GM23338 (cell line): ENCODE measurements around the gene LGALS14. TPM values are rescaled to one million over a fixed set of nuclear protein-coding genes. Genes with fewer than 3 reads are reported as not detected.

Experiments
- ATAC-seq: fragments of 200-7000 bp; cut with Tn5 transposase; 3 replicates; pipeline ENCODE4 v1.9.1; 2020
- DNase-seq: peaks from one replicate; pipeline ENCODE4 v3.0.0-alpha.2; 2015; ENCODE audit warnings: low spot score
- H2AFZ ChIP-seq: fragments of 200-600 bp; sonication (generic); 2 replicates; pipeline ENCODE4 v1.8.0; 2016; ENCODE audit warnings: antibody characterized with exemption, mild to moderate bottlenecking, moderate library complexity
- H3F3A ChIP-seq: fragments of 200-600 bp; sonication (generic); replicated peaks from 2 replicates; pipeline ENCODE4 v1.8.0; 2017; ENCODE audit warnings: antibody characterized with exemption, mixed run types, low read depth
- H3K27ac ChIP-seq: fragments of 200-600 bp; sonication (generic); 2 replicates; pipeline ENCODE4 v1.6.1; 2016; ENCODE audit warnings: low read depth
- H3K27me3 ChIP-seq: fragments of 200-600 bp; sonication (generic); 2 replicates; pipeline ENCODE4 v1.8.0; 2016; ENCODE audit warnings: mild to moderate bottlenecking, mixed run types, moderate library complexity; ENCODE audit not compliant: insufficient read depth
- H3K36me3 ChIP-seq: fragments of 200-600 bp; sonication (generic); 2 replicates; pipeline ENCODE4 v1.8.0; 2016; ENCODE audit warnings: mild to moderate bottlenecking; ENCODE audit not compliant: insufficient read depth
- H3K4me1 ChIP-seq: fragments of 200-600 bp; sonication (generic); 2 replicates; pipeline ENCODE4 v1.8.0; 2016; ENCODE audit warnings: mild to moderate bottlenecking, moderate library complexity; ENCODE audit not compliant: insufficient read depth
- H3K4me2 ChIP-seq: fragments of 200-600 bp; sonication (generic); 2 replicates; pipeline ENCODE4 v1.7.1; 2017; ENCODE audit warnings: mixed run types
- H3K4me3 ChIP-seq: fragments of 200-600 bp; sonication (generic); 2 replicates; pipeline ENCODE4 v1.6.1; 2016; ENCODE audit warnings: mixed run types
- H3K79me2 ChIP-seq: fragments of 200-600 bp; sonication (generic); replicated peaks from 2 replicates; pipeline ENCODE4 v1.8.0; 2017; ENCODE audit warnings: mild to moderate bottlenecking; ENCODE audit not compliant: insufficient read depth
- H3K9me2 ChIP-seq: fragments of 200-600 bp; sonication (generic); 2 replicates; pipeline ENCODE4 v1.8.0; 2017; ENCODE audit not compliant: insufficient read depth
- H4K20me1 ChIP-seq: fragments of 200-600 bp; sonication (generic); replicated peaks from 2 replicates; pipeline ENCODE4 v1.8.0; 2017; ENCODE audit warnings: mild to moderate bottlenecking; ENCODE audit not compliant: insufficient read depth
- H3K27ac Mint-ChIP-seq: 2 replicates; pipeline ENCODE4 v1.8.0; 2020; ENCODE audit warnings: inconsistent platforms, mild to moderate bottlenecking, moderate library complexity, mixed read lengths
- H3K27me3 Mint-ChIP-seq: 3 replicates; pipeline ENCODE4 v1.8.0; 2022; ENCODE audit warnings: low read depth, mild to moderate bottlenecking, moderate library complexity, mixed read lengths, inconsistent platforms; ENCODE audit not compliant: insufficient read depth, poor library complexity
- H3K36me3 Mint-ChIP-seq: 3 replicates; pipeline ENCODE4 v1.8.0; 2021; ENCODE audit warnings: low read depth, mild to moderate bottlenecking, inconsistent platforms, moderate library complexity, mixed read lengths
- H3K4me1 Mint-ChIP-seq: 3 replicates; pipeline ENCODE4 v1.8.0; 2020; ENCODE audit warnings: mild to moderate bottlenecking, inconsistent platforms, mixed read lengths
- H3K4me3 Mint-ChIP-seq: 3 replicates; pipeline ENCODE4 v1.8.0; 2021; ENCODE audit warnings: moderate library complexity, mild to moderate bottlenecking, inconsistent platforms, mixed read lengths
- H3K9me3 Mint-ChIP-seq: 3 replicates; pipeline ENCODE4 v1.8.0; 2020; ENCODE audit warnings: moderate library complexity, mild to moderate bottlenecking, inconsistent platforms, mixed read lengths
- CREB1 ChIP-seq: fragments of 250-450 bp; sonication (Bioruptor Pico); IDR thresholded peaks from 2 replicates; pipeline ENCODE4 v1.5.0; 2020; ENCODE audit warnings: low read depth, mild to moderate bottlenecking, moderate library complexity
- ETS1 ChIP-seq: IDR thresholded peaks from 2 replicates; pipeline ENCODE4 v1.6.1; 2016; ENCODE audit warnings: antibody characterized with exemption
- EZH2 ChIP-seq: fragments of 200-600 bp; sonication (generic); IDR thresholded peaks from one replicate; pipeline ENCODE4 v1.8.0; 2017; ENCODE audit warnings: antibody characterized with exemption, mild to moderate bottlenecking, low read depth; ENCODE audit not compliant: unreplicated experiment
- EZH2phosphoT487 ChIP-seq: fragments of 200-600 bp; sonication (generic); IDR thresholded peaks from one replicate; pipeline ENCODE4 v1.8.1; 2018; ENCODE audit warnings: antibody characterized with exemption; ENCODE audit not compliant: unreplicated experiment
- NANOG ChIP-seq: IDR thresholded peaks from 2 replicates; pipeline ENCODE4 v1.6.1; 2016; ENCODE audit warnings: antibody characterized with exemption, borderline replicate concordance
- POLR2AphosphoS5 ChIP-seq: IDR thresholded peaks from 2 replicates; pipeline ENCODE4 v1.6.1; 2016; ENCODE audit warnings: antibody characterized with exemption, low read depth
- STAT1 ChIP-seq: IDR thresholded peaks from one replicate; pipeline ENCODE4 v1.6.1; 2016; ENCODE audit warnings: antibody characterized with exemption; ENCODE audit not compliant: unreplicated experiment
- ZNF114 ChIP-seq: fragments of 250-450 bp; sonication (Bioruptor Pico); IDR thresholded peaks from 2 replicates; pipeline ENCODE4 v1.5.0; 2020; ENCODE audit warnings: mild to moderate bottlenecking, moderate library complexity
- ZNF331 ChIP-seq: fragments of 250-450 bp; sonication (Bioruptor Pico); IDR thresholded peaks from 2 replicates; pipeline ENCODE4 v1.5.0; 2020; ENCODE audit warnings: low read depth, mild to moderate bottlenecking, moderate library complexity
- polyA plus RNA-seq: library from polyadenylated mRNA; unstranded; fragments of >200 nt; fragmentation: Nextera tagmentation; extraction: Ambion mirVana; gene quantifications from 2 replicates; pipeline ENCODE4 v1.2.1, GENCODE V29; 2016
- total RNA-seq: library from RNA; depleted of rRNA; stranded (reverse); fragments of >200 nt; shearing (Covaris generic); gene quantifications from 2 replicates; pipeline ENCODE4 v1.2.3, GENCODE V29; 2014
- TF ChIP-seq, protein P1 (sequence below): IDR thresholded peaks from one replicate; pipeline ENCODE4 v1.6.1; 2018; ENCODE audit warnings: antibody characterized with exemption; ENCODE audit not compliant: unreplicated experiment
- TF ChIP-seq, protein P2 (sequence below), 2 experiments: fragments of 200-600 bp in 1 of 2; sonication (generic) in 1 of 2; conservative IDR thresholded peaks; 2 replicates each; pipeline versions ENCODE4 v1.5.1 to v1.6.1; 2016 to 2017; ENCODE audit warnings: antibody characterized with exemption in 2 of 2, low read depth in 2 of 2, mild to moderate bottlenecking in 2 of 2, moderate library complexity in 1 of 2

LGALS14 gene
- total and polyA plus RNA-seq, 2 experiments from 2014 or later = not detected

DNA sequence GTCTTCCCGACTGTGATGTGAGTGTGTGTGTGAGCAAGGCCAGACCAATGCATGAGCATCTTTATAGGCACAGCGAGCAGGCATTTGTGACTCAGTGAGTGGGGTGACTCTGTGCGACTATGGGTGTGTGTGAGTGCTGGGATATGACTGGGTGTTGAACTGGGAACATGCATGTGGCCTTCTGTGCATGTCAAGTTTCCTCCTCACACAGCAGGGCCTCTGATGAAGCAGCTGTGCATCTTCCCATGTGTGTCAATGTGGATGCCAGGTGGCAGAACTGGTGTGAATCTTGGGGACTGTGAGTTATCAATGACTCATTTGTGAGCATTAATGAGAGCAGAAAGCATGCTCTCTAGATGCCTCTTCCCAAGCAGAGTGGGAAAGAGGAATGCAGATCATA, 12.1 kb upstream of the LGALS14 start (continued):
- TF ChIP-seq ZNF331 (CRISPR knock-in tag) (no peak), EZH2phosphoT487 (no peak), ZNF114 (CRISPR knock-in tag) (no peak), POLR2AphosphoS5 (no peak), CREB1 (CRISPR knock-in tag) (no peak), NANOG (no peak), STAT1 (no peak)
- TF ChIP-seq, protein P1, sequence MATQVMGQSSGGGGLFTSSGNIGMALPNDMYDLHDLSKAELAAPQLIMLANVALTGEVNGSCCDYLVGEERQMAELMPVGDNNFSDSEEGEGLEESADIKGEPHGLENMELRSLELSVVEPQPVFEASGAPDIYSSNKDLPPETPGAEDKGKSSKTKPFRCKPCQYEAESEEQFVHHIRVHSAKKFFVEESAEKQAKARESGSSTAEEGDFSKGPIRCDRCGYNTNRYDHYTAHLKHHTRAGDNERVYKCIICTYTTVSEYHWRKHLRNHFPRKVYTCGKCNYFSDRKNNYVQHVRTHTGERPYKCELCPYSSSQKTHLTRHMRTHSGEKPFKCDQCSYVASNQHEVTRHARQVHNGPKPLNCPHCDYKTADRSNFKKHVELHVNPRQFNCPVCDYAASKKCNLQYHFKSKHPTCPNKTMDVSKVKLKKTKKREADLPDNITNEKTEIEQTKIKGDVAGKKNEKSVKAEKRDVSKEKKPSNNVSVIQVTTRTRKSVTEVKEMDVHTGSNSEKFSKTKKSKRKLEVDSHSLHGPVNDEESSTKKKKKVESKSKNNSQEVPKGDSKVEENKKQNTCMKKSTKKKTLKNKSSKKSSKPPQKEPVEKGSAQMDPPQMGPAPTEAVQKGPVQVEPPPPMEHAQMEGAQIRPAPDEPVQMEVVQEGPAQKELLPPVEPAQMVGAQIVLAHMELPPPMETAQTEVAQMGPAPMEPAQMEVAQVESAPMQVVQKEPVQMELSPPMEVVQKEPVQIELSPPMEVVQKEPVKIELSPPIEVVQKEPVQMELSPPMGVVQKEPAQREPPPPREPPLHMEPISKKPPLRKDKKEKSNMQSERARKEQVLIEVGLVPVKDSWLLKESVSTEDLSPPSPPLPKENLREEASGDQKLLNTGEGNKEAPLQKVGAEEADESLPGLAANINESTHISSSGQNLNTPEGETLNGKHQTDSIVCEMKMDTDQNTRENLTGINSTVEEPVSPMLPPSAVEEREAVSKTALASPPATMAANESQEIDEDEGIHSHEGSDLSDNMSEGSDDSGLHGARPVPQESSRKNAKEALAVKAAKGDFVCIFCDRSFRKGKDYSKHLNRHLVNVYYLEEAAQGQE = no peak
- TF ChIP-seq, protein P2, sequence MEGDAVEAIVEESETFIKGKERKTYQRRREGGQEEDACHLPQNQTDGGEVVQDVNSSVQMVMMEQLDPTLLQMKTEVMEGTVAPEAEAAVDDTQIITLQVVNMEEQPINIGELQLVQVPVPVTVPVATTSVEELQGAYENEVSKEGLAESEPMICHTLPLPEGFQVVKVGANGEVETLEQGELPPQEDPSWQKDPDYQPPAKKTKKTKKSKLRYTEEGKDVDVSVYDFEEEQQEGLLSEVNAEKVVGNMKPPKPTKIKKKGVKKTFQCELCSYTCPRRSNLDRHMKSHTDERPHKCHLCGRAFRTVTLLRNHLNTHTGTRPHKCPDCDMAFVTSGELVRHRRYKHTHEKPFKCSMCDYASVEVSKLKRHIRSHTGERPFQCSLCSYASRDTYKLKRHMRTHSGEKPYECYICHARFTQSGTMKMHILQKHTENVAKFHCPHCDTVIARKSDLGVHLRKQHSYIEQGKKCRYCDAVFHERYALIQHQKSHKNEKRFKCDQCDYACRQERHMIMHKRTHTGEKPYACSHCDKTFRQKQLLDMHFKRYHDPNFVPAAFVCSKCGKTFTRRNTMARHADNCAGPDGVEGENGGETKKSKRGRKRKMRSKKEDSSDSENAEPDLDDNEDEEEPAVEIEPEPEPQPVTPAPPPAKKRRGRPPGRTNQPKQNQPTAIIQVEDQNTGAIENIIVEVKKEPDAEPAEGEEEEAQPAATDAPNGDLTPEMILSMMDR (conservative IDR thresholded peaks at IDR 0.05; ENCODE audit: low read depth in 2 of 2) = no peak

DNA sequence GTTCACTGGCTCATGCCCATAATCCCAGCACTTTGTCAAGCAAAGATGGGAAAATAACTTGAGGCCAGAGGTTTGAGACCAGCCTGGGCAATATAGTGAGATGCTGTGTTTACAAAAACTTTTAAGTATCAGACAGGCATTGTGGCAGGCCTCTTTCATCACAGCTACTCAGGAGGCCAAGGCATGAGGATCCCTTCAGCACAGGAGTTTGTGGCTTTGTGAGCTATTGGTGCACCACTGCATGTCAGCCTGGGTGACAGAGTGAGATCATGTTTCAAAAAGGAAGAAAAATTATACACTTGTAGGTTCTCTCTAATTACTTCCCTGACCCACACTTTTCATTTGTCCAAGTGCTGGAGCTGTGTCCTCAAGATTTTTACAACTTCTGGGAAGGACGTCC, 11.5 kb upstream of the LGALS14 start:
- Histone ChIP-seq H3K36me3 (no peaks in the 10 kb centered on the region), H3K79me2 (no peaks in the 10 kb centered on the region), H2AFZ (no peak overlapping the region), H3K27me3 (no peaks in the 10 kb centered on the region), H3K4me1 (no peaks in the 10 kb centered on the region), H3K4me2 (no peak overlapping the region), H3K4me3 (no peak overlapping the region), H3K9me2 (no peaks in the 10 kb centered on the region), H3F3A (no peaks in the 10 kb centered on the region), H3K27ac (no peak overlapping the region), H4K20me1 (no peaks in the 10 kb centered on the region)
- DNase-seq = no peak
- Mint-ChIP-seq H3K9me3 (no peaks in the 10 kb centered on the region), H3K4me1 (peaks cover 3% of the 10 kb centered on the region; the same call in 1 of the 3 replicates), H3K36me3 (no peaks in the 10 kb centered on the region), H3K4me3 (no peak overlapping the region), H3K27me3 (no peaks in the 10 kb centered on the region), H3K27ac (no peak overlapping the region)
- ATAC-seq = no peak
- no peak for TF ChIP-seq CREB1 (CRISPR knock-in tag)
- TF ChIP-seq ETS1 = no peak
- no peak for TF ChIP-seq EZH2phosphoT487
- TF ChIP-seq, protein P1 = no peak
- no peak for TF ChIP-seq POLR2AphosphoS5
- TF ChIP-seq ZNF114 (CRISPR knock-in tag) = no peak
- no peak for TF ChIP-seq EZH2
- no peak for TF ChIP-seq NANOG
- TF ChIP-seq ZNF331 (CRISPR knock-in tag) = no peak
- TF ChIP-seq, protein P2 (conservative IDR thresholded peaks at IDR 0.05; ENCODE audit: low read depth in 2 of 2) = no peak
